ENCODE data around the gene EXTL1.

EXTL1 gene

DNA sequence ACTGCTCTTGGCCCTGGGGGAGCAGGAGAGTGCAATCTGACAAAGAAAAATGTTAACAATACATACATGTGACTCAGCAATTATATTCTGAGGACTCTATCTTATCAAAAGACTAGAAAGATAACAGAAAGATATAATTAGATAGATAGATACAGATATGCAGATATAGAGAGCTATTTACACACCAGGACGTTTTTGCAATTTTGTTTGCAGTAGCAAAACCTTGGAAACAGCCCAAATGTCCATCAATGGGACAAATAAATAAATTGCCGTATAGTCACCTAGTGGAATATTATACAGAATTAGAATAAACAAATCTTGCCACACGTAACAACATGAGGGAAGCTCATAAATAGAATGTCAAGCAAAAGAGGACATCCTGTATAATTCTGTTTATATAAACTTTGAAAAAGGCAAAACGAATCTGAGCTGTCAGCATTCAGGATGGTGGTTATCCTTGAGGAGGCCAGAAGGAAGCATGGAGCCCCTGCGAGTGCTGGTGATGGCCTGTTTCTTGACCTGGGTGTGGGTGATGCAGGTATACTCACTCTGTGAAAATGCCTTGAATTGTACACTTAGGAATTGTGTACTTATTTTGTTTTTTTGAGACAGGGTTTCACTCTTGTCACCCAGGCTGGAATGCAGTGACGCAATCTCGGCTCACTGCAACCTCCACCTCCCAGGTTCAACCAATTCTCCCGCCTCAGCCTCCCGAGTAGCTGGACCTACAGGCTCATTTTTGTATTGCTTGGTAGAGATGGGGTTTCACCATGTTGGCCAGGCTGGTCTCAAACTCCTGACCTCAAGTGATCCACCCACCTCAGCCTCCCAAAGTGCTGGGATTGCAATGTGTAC, 58.6 kb downstream of the EXTL1 start:
- peaks cover 51 to 70% of the 10 kb centered on the region in 2 donors for H3K27me3 Mint-ChIP-seq
- no peak overlapping the region for H3K27ac Mint-ChIP-seq
- no peak for DNase-seq
- no peak overlapping the region for H3K4me3 Mint-ChIP-seq
- ATAC-seq (replicated peaks), result no peak
- H3K36me3 Mint-ChIP-seq (ENCODE audit: insufficient read depth), result no peaks in the 10 kb centered on the region
- no peaks in the 10 kb centered on the region for H3K9me3 Mint-ChIP-seq
- H3K4me1 Mint-ChIP-seq (ENCODE audit: low read depth in 2 of 2), result no peaks in the 10 kb centered on the region

DNA sequence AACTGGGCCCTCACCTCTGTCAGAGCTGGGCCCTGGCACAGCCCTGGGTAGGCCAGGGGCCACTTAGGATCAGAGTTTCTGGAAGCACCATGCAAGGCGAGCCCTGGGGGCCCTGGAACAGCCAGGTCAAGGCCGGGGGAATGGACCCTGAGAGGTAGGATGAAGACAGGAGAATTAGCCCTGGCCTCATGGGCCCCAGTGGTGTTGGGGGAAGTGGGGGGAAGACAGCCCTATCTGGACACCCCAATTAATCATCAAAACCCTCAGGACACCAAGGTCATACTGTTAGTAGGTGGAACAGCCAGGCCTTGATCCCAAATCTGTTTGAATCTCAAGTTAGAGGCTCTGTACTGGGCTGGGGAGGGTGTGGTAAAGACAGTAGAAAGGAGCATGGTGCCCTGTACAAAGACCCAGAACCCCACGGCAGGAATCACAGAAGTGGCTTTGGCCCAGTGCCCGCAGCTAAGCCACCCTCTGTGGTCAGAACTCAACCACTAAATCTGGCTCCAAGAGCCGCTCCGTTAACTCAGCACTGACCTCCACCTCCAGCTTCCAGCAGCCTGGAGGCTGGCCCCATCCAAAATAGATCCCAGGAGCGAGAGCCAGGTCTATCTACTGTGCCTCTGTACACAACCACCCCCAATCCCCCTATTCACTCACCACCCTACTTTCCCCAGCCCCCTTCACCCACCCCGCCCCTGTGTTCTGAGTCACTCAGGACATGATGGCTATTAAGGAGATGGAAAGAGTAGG, 59.9 kb downstream of the EXTL1 start:
- no peaks in the 10 kb centered on the region for H3K9me3 Mint-ChIP-seq
- H3K4me1 Mint-ChIP-seq (ENCODE audit: low read depth in 2 of 2), result no peaks in the 10 kb centered on the region
- DNase-seq (no peak), ATAC-seq (replicated peaks) (no peak)
- H3K4me3 Mint-ChIP-seq, result no peak overlapping the region
- H3K36me3 Mint-ChIP-seq (ENCODE audit: insufficient read depth), result no peaks in the 10 kb centered on the region
- H3K27me3 Mint-ChIP-seq, result peaks cover 53 to 70% of the 10 kb centered on the region in 2 donors
- no peak overlapping the region for H3K27ac Mint-ChIP-seq

DNA sequence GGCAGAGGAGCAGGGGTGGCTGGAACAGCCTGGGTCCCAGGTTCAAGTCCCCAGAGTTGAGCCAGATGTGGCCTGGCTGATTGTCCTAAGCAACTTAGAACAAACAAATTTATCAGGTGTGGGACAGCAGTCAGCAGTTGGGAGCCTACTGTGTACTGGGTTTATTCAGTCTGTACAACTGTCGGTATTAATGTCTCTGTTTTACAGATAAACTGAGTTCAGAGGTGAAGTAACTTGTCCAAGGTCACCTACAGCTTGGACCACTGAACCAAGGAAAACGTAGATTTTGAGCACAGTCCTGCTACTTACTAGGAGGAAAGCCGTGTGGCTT, 60.4 kb downstream of the EXTL1 start:
- Mint-ChIP-seq H3K4me1 (ENCODE audit: low read depth in 2 of 2) (no peaks in the 10 kb centered on the region), H3K36me3 (ENCODE audit: insufficient read depth) (no peaks in the 10 kb centered on the region), H3K9me3 (no peaks in the 10 kb centered on the region), H3K27me3 (peaks cover 53 to 69% of the 10 kb centered on the region in 2 donors), H3K4me3 (no peak overlapping the region), H3K27ac (no peak overlapping the region)
- DNase-seq, result no peak
- no peak for ATAC-seq (replicated peaks)

DNA sequence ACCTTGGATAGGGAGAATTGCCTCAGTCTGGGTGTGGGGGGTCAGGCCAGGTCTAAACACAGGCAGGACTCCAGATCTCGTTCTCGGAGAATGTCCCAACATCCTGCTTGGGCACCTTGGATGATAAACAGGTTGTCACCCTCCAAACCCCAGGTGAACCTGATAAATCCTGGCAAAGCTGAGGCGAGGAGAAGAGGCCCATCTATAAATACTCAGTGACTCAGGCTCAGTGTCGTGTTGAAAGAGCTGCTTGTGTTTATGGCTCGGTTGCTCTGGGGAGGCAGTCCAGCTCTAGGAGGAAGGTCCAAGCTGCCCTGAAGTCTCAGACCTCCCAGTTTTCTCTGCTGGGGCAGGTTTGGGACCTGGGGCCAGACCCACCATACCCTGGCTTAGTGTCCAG, 61.6 kb downstream of the EXTL1 start:
- no peak for DNase-seq
- no peak for ATAC-seq (replicated peaks)
- no peak overlapping the region for H3K4me3 Mint-ChIP-seq
- H3K4me1 Mint-ChIP-seq (ENCODE audit: low read depth in 2 of 2), result no peaks in the 10 kb centered on the region
- H3K36me3 Mint-ChIP-seq (ENCODE audit: insufficient read depth), result no peaks in the 10 kb centered on the region
- no peaks in the 10 kb centered on the region for H3K9me3 Mint-ChIP-seq
- H3K27me3 Mint-ChIP-seq, result peaks cover 45 to 57% of the 10 kb centered on the region in 2 donors
- H3K27ac Mint-ChIP-seq, result no peak overlapping the region

DNA sequence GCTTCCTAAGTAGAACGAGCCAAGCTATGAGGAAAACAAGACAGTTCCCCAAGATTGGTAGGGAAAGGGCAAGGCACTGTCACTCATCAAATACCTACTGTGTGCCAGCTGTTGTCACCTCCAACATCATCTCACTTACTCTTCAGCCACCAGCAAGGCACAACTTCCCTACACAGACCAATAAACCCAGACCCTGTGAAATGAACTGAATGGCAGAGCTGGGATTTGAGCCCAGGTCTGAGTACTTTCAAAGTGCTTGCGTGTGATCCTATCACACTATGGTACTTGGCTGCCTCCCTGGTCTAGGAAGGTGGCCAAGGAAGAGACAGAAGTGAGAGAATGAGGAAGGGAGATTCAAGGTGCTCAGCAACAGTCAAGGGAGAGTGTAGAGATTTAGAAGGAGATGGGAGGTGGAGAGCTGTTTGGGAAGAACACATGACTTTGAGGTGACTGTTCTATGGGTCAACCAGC, 62.6 kb downstream of the EXTL1 start:
- Mint-ChIP-seq H3K27ac (no peak overlapping the region), H3K9me3 (no peaks in the 10 kb centered on the region), H3K27me3 (peaks cover 38 to 48% of the 10 kb centered on the region in 2 donors), H3K4me3 (no peak overlapping the region), H3K36me3 (ENCODE audit: insufficient read depth) (no peaks in the 10 kb centered on the region), H3K4me1 (ENCODE audit: low read depth in 2 of 2) (no peaks in the 10 kb centered on the region)
- DNase-seq, result no peak
- no peak for ATAC-seq (replicated peaks)

DNA sequence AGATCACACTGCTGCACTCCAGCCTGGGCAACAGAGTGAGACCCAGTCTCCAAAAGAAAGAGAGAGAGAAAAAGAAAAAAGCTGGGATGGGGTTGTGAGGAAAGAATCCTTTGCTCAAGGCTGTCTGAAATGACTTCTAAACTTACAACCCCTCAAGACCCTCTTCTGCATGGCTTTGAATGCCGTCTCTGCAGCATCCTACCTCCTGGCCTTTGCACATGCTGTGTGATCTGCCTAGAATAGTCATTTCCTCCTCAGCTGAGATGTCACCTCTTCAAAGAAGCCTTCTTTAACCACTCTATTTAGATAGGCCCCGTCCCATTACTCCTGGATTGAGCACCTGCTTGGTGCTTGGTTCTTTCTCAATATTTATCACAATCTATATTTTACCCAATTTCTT, 63.3 kb downstream of the EXTL1 start:
- H3K4me3 Mint-ChIP-seq, result no peak overlapping the region
- H3K36me3 Mint-ChIP-seq (ENCODE audit: insufficient read depth), result no peaks in the 10 kb centered on the region
- no peaks in the 10 kb centered on the region for H3K9me3 Mint-ChIP-seq
- DNase-seq, result no peak
- no peak overlapping the region for H3K27ac Mint-ChIP-seq
- peaks cover 34 to 47% of the 10 kb centered on the region in 2 donors for H3K27me3 Mint-ChIP-seq
- no peak for ATAC-seq (replicated peaks)
- no peaks in the 10 kb centered on the region for H3K4me1 Mint-ChIP-seq (ENCODE audit: low read depth in 2 of 2)

Data from effector memory CD8-positive, alpha-beta T cell (primary cell).